ENCODE measurements around the gene PRKD3.

PRKD3 gene

DNA sequence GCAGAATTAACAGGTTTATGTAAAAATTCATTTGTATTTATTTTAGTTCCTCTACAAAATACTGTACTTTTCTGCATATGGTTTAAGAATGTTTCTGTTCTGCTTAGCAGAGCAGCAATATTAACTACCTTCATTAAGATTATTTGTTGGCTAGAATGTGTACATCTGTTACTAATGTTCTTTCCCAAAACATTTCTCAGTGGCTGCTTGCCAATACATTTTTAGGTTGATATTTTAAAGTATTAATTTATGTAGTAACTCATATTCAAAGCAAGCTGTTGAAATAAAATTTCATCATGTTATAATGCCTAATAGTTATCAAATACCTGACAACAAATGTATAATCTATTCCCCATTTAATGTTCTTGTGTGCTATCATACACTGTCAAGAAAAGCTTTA, 40.3 kb downstream of the PRKD3 start:
- no peak overlapping the region for H3K27ac ChIP-seq
- no peak for TF ChIP-seq CTCF (IDR thresholded peaks at IDR 0.05)
- no peak for DNase-seq (ENCODE audit: low spot score)
- H3K4me3 ChIP-seq: no peak overlapping the region

DNA sequence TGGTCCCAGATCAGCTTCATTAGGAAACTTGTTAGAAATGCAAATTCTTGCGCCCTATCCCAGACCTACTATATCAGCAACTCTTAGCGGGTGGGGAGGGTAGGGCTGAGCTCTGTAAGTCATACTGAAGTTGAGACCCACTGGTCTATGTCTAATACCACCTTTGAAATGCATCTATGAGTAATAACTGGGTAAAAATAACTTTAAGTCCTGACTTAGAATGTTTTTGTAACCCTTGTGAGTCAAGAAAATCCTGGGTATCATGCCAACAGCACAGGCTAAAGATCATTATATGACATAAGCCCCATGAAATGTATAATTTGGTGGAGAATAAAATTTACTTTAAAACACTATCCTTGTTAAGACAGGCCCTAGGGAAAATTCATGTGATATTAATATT, 41.4 kb downstream of the PRKD3 start:
- TF ChIP-seq CTCF (IDR thresholded peaks at IDR 0.05): no peak
- Histone ChIP-seq H3K27ac (peak overlapping the region; percentile 73), H3K4me3 (no peak overlapping the region)
- DNase-seq (ENCODE audit: low spot score): no peak

DNA sequence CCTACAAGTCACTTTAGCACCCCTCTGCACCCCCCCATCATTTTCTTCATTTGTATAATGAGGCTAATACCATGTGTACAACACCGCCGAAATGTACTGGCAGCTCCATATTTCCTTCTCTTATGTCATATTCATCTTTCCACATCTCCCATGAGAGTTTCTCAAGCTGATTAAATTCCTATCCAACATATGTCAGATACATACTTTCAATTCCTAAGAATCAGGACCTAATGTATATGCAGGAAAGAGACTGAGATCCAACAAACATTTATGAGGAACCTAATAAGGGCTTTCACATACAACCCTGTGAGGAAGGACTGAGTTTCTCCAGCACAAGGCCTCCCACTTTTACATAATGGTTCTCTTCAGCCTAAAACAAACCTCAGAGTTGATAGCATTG, 41.9 kb downstream of the PRKD3 start:
- no peak for TF ChIP-seq CTCF (IDR thresholded peaks at IDR 0.05)
- H3K27ac ChIP-seq: peak overlapping the region; percentile 73
- DNase-seq (ENCODE audit: low spot score): no peak
- no peak overlapping the region for H3K4me3 ChIP-seq

DNA sequence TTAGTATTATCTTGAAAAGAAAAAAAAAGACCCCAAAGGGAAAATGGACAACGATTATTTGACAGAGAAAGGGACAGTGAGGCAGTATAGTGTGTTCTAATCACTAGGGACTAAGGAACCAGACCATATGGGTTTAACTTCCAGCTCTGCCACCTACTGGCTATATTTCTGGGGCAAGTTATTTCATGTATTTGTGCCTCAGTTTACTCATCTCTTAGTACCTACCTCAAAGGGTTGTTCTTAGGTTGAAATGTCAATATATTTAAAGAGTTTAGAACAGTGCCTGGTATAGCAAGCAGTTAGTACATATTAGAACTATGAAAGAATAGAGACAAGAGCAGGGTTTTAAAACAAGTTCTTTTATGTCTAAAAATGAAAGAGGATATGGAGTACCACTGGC, 42.7 kb downstream of the PRKD3 start:
- no peak for TF ChIP-seq CTCF (IDR thresholded peaks at IDR 0.05)
- H3K4me3 ChIP-seq: no peak overlapping the region
- no peak for DNase-seq (ENCODE audit: low spot score)
- H3K27ac ChIP-seq: no peak overlapping the region

- DNase-seq (ENCODE audit: low spot score): no peak
- Histone ChIP-seq H3K4me3 (no peak overlapping the region), H3K27ac (no peak overlapping the region)
- TF ChIP-seq CTCF (IDR thresholded peaks at IDR 0.05): no peak
These were observed 48.3 kb downstream of the PRKD3 start for GRCh38 chr2:37276291-37276690.
